Loucy (cell line): Measurements from ENCODE around the gene KRTAP10-4.
"Not testable (repeated sequence)": the region's sequence is repeated elsewhere in the genome, so short reads cannot be mapped to it uniquely, and the experiment has no call there.

ENCODE experiments used
- H2AFZ ChIP-seq: fragments of 200-600 bp; sonication (generic); 2 replicates; pipeline ENCODE4 v1.6.0; 2016; ENCODE audit warnings: antibody characterized with exemption, mild to moderate bottlenecking, low read length, moderate library complexity
- H3F3A ChIP-seq: fragments of 200-600 bp; 2 replicates; pipeline ENCODE4 v1.6.0; 2016; ENCODE audit warnings: antibody characterized with exemption, low read depth, mild to moderate bottlenecking
- H3K27me3 ChIP-seq: fragments of 200-600 bp; sonication (generic); 2 replicates; pipeline ENCODE4 v1.6.1; 2014; ENCODE audit warnings: low read length, mild to moderate bottlenecking; ENCODE audit not compliant: insufficient read depth, poor library complexity, severe bottlenecking
- H3K36me3 ChIP-seq: fragments of 200-600 bp; sonication (generic); 2 replicates; pipeline ENCODE4 v1.6.1; 2016; ENCODE audit warnings: low read length; ENCODE audit not compliant: insufficient read depth
- H3K4me1 ChIP-seq: fragments of 200-600 bp; sonication (generic); 2 replicates; pipeline ENCODE4 v1.5.1; 2014; ENCODE audit warnings: low read length, mild to moderate bottlenecking; ENCODE audit not compliant: insufficient read depth, poor library complexity, severe bottlenecking
- H3K4me2 ChIP-seq: fragments of 200-600 bp; sonication (generic); 2 replicates; pipeline ENCODE4 v1.6.0; 2014; ENCODE audit warnings: antibody characterized with exemption, low read length, low read depth, mild to moderate bottlenecking; ENCODE audit not compliant: poor library complexity, severe bottlenecking
- H3K4me3 ChIP-seq: fragments of 200-600 bp; sonication (generic); 2 replicates; pipeline ENCODE4 v1.5.1; 2014; ENCODE audit warnings: low read length, mild to moderate bottlenecking, mixed read lengths; ENCODE audit not compliant: poor library complexity, severe bottlenecking
- H3K79me2 ChIP-seq: fragments of 200-600 bp; sonication (generic); 2 replicates; pipeline ENCODE4 v1.6.1; 2014; ENCODE audit warnings: low read length; ENCODE audit not compliant: insufficient read depth
- H3K9ac ChIP-seq: fragments of 200-600 bp; sonication (generic); 2 replicates; pipeline ENCODE4 v1.6.0; 2014; ENCODE audit warnings: mild to moderate bottlenecking, low read depth, low read length, moderate library complexity; ENCODE audit not compliant: poor library complexity, severe bottlenecking
- H3K9me2 ChIP-seq: fragments of 200-600 bp; sonication (generic); replicated peaks from 2 replicates; pipeline ENCODE4 v1.6.1; 2016; ENCODE audit warnings: low read depth, low read length, mixed read lengths
- H3K9me3 ChIP-seq: fragments of 200-600 bp; sonication (generic); 2 replicates; pipeline ENCODE4 v1.6.1; 2014; ENCODE audit warnings: mild to moderate bottlenecking, antibody characterized with exemption, low read length, low read depth; ENCODE audit not compliant: insufficient read depth
- H4K20me1 ChIP-seq: fragments of 200-600 bp; sonication (generic); 2 replicates; pipeline ENCODE4 v1.6.0; 2014; ENCODE audit warnings: antibody characterized with exemption, low read length, mild to moderate bottlenecking; ENCODE audit not compliant: insufficient read depth, poor library complexity, severe bottlenecking
- EZH2phosphoT487 ChIP-seq: fragments of 200-600 bp; IDR thresholded peaks from 2 replicates; pipeline ENCODE4 v1.6.1; 2018; ENCODE audit warnings: antibody characterized with exemption, mild to moderate bottlenecking, moderate library complexity, borderline replicate concordance
- TF ChIP-seq, protein P1 (sequence below): fragments of 200-600 bp; sonication (generic); conservative IDR thresholded peaks from 2 replicates; pipeline ENCODE4 v1.5.1; 2014; ENCODE audit warnings: mild to moderate bottlenecking, antibody characterized with exemption, low read length

KRTAP10-4 gene

DNA sequence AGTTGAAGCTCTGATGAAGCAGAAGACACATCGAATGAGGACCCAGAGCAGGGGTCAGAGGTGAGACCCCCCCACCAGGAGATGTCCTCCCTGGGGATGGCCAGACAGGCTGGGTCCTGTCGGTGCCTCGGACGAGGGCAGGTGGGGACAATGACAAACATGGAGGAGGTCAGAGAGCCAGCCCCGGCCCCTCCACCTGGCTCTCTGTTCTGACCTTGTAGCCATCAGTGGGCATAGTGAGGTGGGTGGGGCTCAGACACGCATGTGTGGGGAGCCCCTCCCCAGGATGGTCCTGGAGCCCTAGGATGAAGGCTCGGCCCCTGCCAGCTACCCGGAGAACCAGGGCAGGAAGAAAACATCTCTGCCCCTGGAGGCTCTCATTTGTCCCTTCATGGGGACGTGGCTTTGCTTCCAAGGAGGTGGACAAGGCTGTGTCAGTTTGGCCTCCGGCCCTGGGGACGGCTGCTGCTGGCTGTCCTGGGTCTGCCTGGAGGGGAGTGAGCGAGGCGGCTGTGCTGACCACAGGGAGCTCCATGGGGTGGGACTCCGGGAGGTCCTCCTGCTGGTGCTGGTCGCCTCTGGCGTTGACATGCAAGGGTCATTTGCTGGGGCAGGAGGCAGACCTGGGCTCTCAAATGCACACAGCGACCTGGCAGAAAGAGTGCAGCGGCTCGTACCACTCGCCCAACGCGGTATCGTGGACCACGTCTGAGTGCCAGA is 16.2 kb downstream of the KRTAP10-4 start:
- Histone ChIP-seq H3F3A (no peaks in the 10 kb centered on the region), H3K4me2 (no peak overlapping the region), H3K36me3 (no peaks in the 10 kb centered on the region), H3K79me2 (no peaks in the 10 kb centered on the region), H3K4me1 (no peaks in the 10 kb centered on the region), H3K9ac (no peak overlapping the region), H3K4me3 (no peak overlapping the region), H3K27me3 (no peaks in the 10 kb centered on the region), H2AFZ (no peak overlapping the region), H3K9me3 (no peaks in the 10 kb centered on the region), H3K9me2 (no peaks in the 10 kb centered on the region), H4K20me1 (no peaks in the 10 kb centered on the region)
- no peak for TF ChIP-seq EZH2phosphoT487
- TF ChIP-seq, protein P1, sequence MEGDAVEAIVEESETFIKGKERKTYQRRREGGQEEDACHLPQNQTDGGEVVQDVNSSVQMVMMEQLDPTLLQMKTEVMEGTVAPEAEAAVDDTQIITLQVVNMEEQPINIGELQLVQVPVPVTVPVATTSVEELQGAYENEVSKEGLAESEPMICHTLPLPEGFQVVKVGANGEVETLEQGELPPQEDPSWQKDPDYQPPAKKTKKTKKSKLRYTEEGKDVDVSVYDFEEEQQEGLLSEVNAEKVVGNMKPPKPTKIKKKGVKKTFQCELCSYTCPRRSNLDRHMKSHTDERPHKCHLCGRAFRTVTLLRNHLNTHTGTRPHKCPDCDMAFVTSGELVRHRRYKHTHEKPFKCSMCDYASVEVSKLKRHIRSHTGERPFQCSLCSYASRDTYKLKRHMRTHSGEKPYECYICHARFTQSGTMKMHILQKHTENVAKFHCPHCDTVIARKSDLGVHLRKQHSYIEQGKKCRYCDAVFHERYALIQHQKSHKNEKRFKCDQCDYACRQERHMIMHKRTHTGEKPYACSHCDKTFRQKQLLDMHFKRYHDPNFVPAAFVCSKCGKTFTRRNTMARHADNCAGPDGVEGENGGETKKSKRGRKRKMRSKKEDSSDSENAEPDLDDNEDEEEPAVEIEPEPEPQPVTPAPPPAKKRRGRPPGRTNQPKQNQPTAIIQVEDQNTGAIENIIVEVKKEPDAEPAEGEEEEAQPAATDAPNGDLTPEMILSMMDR: no peak

DNA sequence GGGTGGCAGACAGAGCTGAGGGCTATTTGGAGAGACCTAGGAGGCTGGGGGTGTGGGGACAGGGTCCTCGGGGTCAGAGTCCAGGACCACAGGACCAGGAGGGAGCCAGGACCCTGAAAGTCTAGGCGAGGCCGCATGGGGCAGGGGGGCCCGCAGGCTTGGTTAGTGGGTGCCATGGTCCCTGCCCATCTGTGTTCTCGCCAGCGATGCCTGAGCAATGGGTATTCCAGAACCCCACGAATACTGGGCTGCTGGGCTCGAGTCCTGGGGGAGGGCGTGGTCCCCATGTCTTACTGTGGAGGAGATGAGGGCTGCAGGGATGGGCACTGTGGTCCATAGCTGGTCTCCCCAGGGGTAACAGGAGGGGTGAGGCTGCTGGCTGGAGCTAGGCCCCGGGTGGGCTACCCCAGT is 16.8 kb downstream of the KRTAP10-4 start:
- Histone ChIP-seq H3K36me3 (no peaks in the 10 kb centered on the region), H3K4me2 (no peak overlapping the region), H3F3A (no peaks in the 10 kb centered on the region), H3K9ac (no peak overlapping the region), H3K9me2 (no peaks in the 10 kb centered on the region), H3K9me3 (no peaks in the 10 kb centered on the region), H4K20me1 (no peaks in the 10 kb centered on the region), H3K79me2 (no peaks in the 10 kb centered on the region), H3K4me3 (no peak overlapping the region), H3K27me3 (no peaks in the 10 kb centered on the region), H3K4me1 (no peaks in the 10 kb centered on the region), H2AFZ (no peak overlapping the region)
- no peak for TF ChIP-seq EZH2phosphoT487
- TF ChIP-seq, protein P1: no peak

DNA sequence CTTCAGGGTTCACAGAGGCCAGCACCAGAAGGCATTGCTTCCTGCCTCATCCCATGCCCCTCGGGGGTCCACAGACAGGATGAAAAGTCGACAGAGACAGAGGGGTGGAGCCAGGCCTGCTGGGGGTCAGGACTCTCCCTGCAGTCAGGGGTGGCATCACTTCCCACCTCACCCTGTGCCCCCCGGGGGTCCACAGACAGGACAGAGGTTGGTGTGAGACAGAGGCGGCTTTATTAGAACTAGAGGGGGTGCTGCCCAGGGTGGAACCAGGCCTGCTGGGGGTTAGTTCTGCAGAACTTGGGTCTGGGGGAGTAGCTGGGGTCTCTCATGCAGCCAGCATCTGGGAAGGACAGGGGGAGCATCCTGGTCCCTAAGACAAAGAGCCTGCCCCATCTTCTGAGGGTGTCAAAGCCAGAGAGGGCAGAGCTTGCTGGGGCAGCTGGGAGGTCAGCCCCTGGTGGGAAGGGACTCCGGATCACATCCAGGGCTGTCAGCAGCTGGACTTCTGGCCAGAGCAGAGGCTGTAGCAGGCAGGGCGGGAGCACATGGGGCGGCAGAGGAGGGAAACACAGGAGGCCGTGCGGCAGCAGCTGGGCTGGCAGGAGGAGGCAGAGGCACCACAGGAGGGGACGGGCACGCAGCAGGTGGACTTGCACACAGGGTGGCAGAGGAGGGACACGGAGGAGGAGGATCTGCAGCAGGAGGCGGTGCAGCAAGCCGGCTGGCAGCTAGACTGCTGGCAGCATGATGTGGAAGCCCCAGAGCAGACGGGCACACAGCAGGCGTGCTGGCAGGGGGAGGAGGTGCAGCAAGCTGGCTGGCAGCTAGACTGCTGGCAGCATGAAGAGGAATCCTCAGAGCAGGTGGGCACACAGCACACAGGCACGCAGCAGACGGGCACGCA is 17.6 kb downstream of the KRTAP10-4 start:
- H3K9me3 ChIP-seq, H3K36me3 ChIP-seq, H3K9me2 ChIP-seq, H4K20me1 ChIP-seq, H3K27me3 ChIP-seq, H3K79me2 ChIP-seq, H3F3A ChIP-seq, H3K4me2 ChIP-seq, H3K4me3 ChIP-seq, H2AFZ ChIP-seq, H3K4me1 ChIP-seq, H3K9ac ChIP-seq: not testable (repeated sequence)

DNA sequence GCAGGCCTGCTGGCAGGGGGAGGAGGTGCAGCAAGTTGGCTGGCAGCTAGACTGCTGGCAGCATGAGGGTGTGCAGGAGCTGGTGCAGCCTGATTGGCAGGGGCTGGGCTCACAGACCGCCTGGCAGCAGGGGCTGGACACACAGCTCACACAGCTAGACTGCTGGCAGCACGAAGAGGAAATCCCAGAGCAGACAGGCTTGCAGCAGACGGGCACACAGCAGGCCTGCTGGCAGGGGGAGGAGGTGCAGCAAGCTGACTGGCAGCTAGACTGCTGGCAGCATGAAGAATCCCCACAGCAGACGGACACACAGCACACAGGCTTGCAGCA is 18.2 kb downstream of the KRTAP10-4 start:
- H3K27me3 ChIP-seq, H4K20me1 ChIP-seq, H2AFZ ChIP-seq, H3K36me3 ChIP-seq, H3K9ac ChIP-seq, H3K9me3 ChIP-seq, H3F3A ChIP-seq, H3K4me2 ChIP-seq, H3K4me1 ChIP-seq, H3K4me3 ChIP-seq, H3K79me2 ChIP-seq, H3K9me2 ChIP-seq: not testable (repeated sequence)
